Neutrophil (primary cell): ENCODE measurements around the gene NECTIN4.
A peak's percentile ranks its signal among the peaks of the same experiment; 100 is the strongest.

Experiments used
- H3K27ac ChIP-seq: fragments of 200-600 bp; sonication (generic); 2 replicates; pipeline ENCODE4 v1.5.1; 2016; ENCODE audit warnings: mild to moderate bottlenecking, moderate library complexity
- H3K27me3 ChIP-seq: fragments of 200-600 bp; sonication (generic); 2 replicates; pipeline ENCODE4 v1.6.0; 2016; ENCODE audit warnings: mild to moderate bottlenecking
- H3K36me3 ChIP-seq: fragments of 200-600 bp; sonication (generic); 2 replicates; pipeline ENCODE4 v1.5.1; 2017
- H3K4me1 ChIP-seq, 2 experiments: fragments of 200-600 bp in 1 of 2; sonication (generic) in 1 of 2; 1 replicate in 1 of 2; 2 replicates in 1 of 2; pipeline versions ENCODE4 v1.5.1 to v1.6.1; 2013 to 2016; ENCODE audit warnings: low read depth in 1 of 2, low read length in 1 of 2, mild to moderate bottlenecking in 1 of 2, moderate library complexity in 1 of 2; ENCODE audit not compliant: control insufficient read depth in 1 of 2, insufficient read depth in 1 of 2
- H3K4me3 ChIP-seq, 2 experiments: fragments of 200-600 bp in 1 of 2; sonication (generic) in 1 of 2; 1 replicate in 1 of 2; 2 replicates in 1 of 2; pipeline ENCODE4 v1.5.1; 2013 to 2016; ENCODE audit warnings: low read depth in 1 of 2, low read length in 1 of 2, mild to moderate bottlenecking in 1 of 2, moderate library complexity in 1 of 2
- H3K9me3 ChIP-seq: fragments of 200-600 bp; sonication (generic); 2 replicates; pipeline ENCODE4 v1.5.1; 2016
- TF ChIP-seq, protein P1 (sequence below): fragments of 200-600 bp; sonication (generic); IDR thresholded peaks from 2 replicates; pipeline ENCODE4 v1.5.1; 2016; ENCODE audit warnings: antibody characterized with exemption

Gene NECTIN4

DNA sequence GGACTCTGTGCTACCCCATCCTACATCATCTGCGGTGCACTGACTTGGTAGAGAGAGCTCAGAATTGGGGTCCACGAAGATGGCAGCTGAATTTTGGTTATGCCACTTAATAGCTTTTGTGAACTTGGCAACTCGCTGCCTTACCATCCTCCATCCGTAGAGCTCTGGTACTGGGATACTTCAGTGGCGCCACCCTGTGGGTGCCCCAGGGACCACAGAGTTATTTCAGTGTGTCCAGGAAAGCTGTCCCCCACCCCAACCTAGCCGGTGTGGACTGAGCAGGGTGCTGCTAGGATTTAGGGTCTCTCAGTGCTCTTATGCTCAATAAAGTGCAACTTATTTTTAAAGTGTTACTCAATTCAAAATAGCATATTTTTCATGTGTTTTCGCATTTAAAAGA, 34.6 kb downstream of the NECTIN4 start:
- TF ChIP-seq, protein P1, sequence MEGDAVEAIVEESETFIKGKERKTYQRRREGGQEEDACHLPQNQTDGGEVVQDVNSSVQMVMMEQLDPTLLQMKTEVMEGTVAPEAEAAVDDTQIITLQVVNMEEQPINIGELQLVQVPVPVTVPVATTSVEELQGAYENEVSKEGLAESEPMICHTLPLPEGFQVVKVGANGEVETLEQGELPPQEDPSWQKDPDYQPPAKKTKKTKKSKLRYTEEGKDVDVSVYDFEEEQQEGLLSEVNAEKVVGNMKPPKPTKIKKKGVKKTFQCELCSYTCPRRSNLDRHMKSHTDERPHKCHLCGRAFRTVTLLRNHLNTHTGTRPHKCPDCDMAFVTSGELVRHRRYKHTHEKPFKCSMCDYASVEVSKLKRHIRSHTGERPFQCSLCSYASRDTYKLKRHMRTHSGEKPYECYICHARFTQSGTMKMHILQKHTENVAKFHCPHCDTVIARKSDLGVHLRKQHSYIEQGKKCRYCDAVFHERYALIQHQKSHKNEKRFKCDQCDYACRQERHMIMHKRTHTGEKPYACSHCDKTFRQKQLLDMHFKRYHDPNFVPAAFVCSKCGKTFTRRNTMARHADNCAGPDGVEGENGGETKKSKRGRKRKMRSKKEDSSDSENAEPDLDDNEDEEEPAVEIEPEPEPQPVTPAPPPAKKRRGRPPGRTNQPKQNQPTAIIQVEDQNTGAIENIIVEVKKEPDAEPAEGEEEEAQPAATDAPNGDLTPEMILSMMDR, result peak; percentile 61
- Histone ChIP-seq H3K27ac (peak overlapping the region; percentile 39), H3K4me1 (peaks cover 2 to 5% of the 10 kb centered on the region in 2 experiments), H3K27me3 (no peaks in the 10 kb centered on the region), H3K36me3 (peaks cover 99% of the 10 kb centered on the region), H3K9me3 (no peaks in the 10 kb centered on the region), H3K4me3 (no peak overlapping the region)

DNA sequence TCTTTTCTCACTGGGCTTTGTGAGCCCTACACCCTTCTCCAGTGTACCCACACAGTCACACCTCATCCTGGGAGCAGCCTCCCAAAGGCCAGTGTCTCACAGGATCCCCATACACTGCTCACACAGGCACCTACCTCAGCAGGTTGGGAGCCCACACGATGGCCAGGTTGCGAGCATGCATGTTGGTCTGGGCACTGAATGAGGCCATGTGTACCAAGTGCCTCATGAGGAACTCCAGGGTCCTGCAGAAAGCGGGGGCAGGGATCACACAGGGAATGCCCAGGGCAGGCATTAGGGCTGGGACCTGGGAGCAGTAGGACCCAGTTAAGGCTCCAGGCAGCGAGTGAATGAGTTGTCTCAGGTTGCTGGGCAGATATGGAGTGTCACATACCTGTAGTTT, 35.1 kb downstream of the NECTIN4 start:
- H3K4me3 ChIP-seq, result no peak overlapping the region
- H3K27ac ChIP-seq, result peak overlapping the region; percentile 39
- H3K36me3 ChIP-seq, result peaks cover 99% of the 10 kb centered on the region
- H3K27me3 ChIP-seq, result no peaks in the 10 kb centered on the region
- TF ChIP-seq, protein P1, result no peak
- H3K9me3 ChIP-seq, result no peaks in the 10 kb centered on the region
- H3K4me1 ChIP-seq, result peaks cover 0 to 6% of the 10 kb centered on the region in 2 experiments

DNA sequence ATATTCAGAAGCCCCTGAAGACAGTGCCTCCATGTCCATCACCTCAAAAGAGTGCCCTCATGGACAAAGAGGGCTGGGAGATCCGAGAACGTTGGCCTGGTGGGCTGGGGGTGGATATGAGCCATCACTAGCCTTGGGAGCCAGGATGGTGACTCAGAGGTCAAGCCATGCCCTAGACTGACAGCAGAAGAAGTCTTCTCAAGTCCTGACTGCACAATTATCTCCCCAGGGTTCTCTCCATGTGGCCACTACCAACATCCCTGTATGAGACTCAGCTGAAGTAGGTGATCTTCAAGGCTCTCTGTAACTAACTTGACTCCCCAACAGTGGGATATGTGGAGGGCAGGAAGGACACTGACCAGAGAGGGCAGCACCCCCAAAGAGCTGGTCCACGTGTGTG, 36.5 kb downstream of the NECTIN4 start:
- H3K36me3 ChIP-seq, result peaks cover 99% of the 10 kb centered on the region
- peaks cover 0 to 6% of the 10 kb centered on the region in 2 experiments for H3K4me1 ChIP-seq
- no peaks in the 10 kb centered on the region for H3K9me3 ChIP-seq
- no peak overlapping the region for H3K4me3 ChIP-seq
- no peaks in the 10 kb centered on the region for H3K27me3 ChIP-seq
- TF ChIP-seq, protein P1, result no peak
- H3K27ac ChIP-seq, result peak overlapping the region; percentile 13

DNA sequence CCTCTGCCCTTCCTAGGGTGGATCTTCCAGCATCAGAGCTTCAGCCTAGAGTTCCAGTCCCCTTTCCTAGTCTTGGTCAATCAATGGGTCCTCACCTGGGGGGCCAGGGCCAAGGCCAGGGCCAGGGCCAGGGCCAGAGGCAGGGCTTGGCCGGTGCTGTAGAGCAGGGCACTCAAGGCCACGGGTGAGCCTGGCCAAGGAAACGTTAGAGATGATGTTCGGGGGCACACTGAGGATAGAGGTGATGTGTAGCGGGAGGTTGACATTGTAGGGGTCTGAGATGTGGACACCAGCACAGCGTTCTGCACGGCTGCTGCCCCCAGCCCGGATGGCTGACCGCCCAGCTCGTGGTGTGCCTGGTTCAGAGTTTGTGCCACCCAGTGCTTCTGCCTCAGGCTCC, 38.1 kb downstream of the NECTIN4 start:
- TF ChIP-seq, protein P1, result no peak
- Histone ChIP-seq H3K27me3 (no peaks in the 10 kb centered on the region), H3K36me3 (peaks cover 94% of the 10 kb centered on the region), H3K9me3 (no peaks in the 10 kb centered on the region), H3K4me1 (peaks cover 11 to 17% of the 10 kb centered on the region in 2 experiments), H3K4me3 (no peak overlapping the region), H3K27ac (peak overlapping the region; percentile 0)

DNA sequence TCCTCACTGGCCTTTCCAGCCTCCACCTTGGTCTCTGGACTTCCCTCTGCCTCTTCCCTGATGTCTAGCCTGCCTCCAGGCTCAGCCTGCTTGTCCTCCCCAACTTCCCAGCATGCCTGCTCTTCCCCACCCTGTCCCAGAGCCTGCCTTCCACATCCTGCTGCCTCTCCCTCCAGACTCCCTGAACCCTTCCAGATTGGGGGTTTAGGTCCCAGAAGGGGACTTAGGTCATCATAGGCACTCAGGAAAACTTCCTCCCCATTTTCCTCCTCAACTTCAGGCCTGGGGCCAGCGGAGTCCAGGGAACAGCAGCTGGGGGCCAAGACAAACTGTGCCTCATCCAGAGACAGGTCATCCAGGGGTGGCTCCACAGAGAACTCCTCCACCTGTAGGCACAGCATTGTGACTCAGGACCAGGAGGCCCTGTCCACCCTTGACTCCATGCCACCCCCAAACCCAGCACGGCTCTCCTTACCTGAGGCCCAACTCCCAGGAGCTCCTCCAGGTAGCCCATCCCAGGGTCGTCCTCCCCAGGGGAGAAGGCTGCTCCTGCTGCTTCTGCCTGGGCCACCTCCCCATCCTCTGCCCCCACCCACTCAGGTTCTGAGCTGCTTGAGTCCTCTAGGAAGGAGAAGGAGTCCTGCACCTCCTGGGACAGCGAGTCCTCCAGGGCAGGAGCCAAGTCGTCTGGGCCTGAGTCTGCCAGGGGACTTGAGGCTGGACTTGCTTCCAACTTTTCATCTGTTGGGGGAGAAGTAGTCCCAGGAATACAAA, 40.2 kb downstream of the NECTIN4 start:
- no peak overlapping the region for H3K4me3 ChIP-seq
- no peaks in the 10 kb centered on the region for H3K9me3 ChIP-seq
- H3K27ac ChIP-seq, result peak overlapping the region; percentile 98
- TF ChIP-seq, protein P1, result no peak
- peaks cover 74% of the 10 kb centered on the region for H3K36me3 ChIP-seq
- peaks cover 21 to 26% of the 10 kb centered on the region in 2 experiments for H3K4me1 ChIP-seq
- no peaks in the 10 kb centered on the region for H3K27me3 ChIP-seq
